HG03139 (cell line): ENCODE measurements around the gene MCFD2.

Source experiments
- ATAC-seq: cut with Tn5 transposase; IDR thresholded peaks from one replicate; pipeline ENCODE4 v1.9.1; 2021; ENCODE audit not compliant: unreplicated experiment

The MCFD2 gene

DNA sequence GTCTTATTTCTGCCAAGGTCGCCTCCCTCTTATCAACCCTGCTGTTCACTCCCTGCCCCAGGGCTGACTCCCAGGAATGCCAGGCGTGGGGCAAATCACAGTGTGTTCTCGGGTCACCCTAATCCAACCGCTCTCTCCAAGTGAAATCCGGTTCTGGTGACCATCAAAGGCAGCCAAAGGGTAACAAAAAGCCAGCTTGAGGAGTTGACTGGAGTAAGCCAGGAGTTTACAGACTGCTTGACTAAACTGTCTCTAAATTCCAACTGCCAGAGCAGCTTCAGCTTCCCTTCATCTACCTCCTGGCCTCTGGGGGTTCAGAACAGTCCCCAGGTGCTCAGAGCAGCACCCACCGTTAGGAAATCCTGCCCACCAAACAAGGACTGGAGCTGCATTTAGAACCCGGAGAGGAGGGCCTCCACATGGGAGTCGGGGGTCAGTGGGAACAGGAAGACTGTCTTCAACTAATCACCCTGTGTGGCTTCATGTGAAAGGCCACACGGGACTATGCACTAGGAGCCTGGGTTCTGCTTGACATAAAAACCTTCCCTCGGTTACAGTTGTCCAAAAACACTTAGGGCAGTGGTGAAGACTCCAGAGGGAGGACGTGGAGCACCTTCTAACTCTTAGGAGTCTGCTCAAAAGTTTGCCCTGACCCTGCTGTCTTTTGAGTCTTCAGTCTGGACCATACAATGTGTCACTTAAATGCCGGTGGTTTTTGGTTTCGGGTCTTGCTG is 24.2 kb upstream of the MCFD2 start:
- ATAC-seq: no peak

- no peak for ATAC-seq
Measured at GRCh38 chr2:46937471-46937901, 21.9 kb upstream of the MCFD2 start.

DNA sequence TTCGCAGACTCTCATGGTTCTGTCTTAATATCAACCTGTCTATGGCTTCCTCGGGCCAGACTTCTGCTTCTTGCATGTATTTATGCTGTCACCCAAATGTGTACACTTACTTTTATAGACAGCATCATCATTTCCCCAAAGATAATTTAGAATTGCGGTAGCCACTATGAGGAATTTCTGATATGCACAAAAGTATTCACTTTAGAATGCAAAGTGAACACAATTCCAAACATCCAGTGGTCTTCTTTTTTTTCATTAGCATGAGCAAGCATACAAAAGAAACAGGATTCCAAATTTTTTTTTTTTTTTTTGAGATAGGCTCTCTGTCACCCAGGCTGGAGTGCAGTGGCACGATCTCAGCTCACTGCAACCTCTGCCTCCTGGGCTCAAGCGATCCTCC is 21.0 kb upstream of the MCFD2 start:
- ATAC-seq: no peak

DNA sequence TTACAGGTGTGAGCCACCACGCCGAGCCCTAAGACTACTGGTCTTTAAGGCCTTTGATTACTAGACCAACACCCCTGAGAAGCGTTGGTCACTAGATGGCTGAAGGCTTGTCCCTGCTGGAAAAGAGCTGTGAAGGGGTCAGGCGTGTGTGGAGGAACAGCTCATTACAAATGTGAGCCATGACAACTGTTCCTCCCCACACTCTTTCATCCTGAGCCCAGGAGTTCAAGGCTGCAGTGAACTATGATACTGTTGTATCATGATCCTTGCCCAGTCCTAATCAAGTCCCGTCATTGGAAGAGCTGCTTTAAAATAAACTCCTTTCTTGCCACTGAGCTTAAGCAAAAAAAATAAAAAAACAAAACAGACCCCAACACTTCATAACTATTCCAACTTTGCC is 19.5 kb upstream of the MCFD2 start:
- no peak for ATAC-seq

DNA sequence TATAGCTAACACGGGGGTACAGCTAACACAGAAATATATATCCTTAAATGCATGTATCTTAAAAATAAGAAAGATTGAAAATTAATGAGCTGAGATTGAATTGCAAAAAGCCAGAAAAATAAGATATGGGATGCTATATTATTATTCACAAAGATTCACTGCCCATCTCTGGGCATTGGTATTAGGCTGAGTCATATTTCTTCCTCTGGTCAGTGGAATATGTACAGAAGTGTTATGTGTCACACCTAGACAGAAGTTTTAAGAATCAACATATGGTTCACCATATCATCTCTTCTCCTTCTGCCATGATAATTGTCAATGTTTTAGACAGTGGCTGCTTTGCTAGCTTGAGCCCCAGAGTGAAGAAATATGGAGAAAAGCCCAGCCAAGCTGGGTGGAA is 14.0 kb upstream of the MCFD2 start:
- ATAC-seq: no peak

- no peak for ATAC-seq
Measured at GRCh38 chr2:46926863-46927262, 11.3 kb upstream of the MCFD2 start.

DNA sequence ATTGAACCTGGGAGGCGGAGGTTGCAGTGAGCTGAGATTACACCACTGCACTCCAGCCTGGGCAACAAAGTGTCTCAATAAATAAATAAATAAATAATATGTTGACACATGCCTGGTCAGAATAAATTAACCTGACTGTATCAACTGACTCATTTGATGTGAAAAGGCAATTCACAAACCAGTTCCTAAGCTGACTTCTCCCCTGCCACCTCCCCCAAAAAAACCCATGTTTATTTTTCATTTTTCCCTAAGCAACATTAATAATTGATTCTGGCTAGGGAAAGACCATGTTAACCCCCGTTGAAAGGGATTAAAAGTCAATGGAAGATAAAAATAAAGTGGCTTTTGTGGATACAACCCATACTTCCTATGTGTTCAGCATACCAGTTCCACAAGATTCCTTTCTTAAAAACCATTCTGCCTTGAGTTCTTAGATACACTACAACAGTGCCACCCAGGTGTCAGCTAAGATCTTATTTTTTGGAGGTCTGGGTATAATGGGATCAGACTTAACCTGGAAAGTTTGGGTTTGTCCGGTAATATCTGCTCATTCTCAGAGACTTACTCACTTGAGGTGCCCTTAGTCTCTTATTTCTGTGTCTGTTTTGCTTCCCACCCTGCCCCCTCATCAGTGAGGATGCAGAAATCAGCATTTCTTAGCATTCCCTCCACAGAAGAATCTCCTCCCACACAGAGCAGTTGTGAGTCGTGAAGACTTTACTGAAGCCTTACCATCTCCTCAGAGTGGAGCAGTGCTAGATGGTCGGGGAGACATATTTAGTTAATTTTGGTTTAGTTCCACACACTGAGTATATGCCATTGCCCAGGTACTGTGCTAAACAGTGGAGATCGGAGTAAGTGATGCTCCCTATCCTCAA is 10.1 kb upstream of the MCFD2 start:
- no peak for ATAC-seq

GRCh38 chr2:46924608-46925007 is 9.0 kb upstream of the MCFD2 start:
- no peak for ATAC-seq

GRCh38 chr2:46924038-46924437 is 8.4 kb upstream of the MCFD2 start:
- ATAC-seq: no peak

GRCh38 chr2:46923041-46923528 is 7.5 kb upstream of the MCFD2 start:
- ATAC-seq: no peak

GRCh38 chr2:46922606-46923005 is 7.0 kb upstream of the MCFD2 start:
- no peak for ATAC-seq

GRCh38 chr2:46921676-46922448 is 6.3 kb upstream of the MCFD2 start:
- ATAC-seq: no peak

- no peak for ATAC-seq
Measured at GRCh38 chr2:46917628-46918027, 2.0 kb upstream of the MCFD2 start.

DNA sequence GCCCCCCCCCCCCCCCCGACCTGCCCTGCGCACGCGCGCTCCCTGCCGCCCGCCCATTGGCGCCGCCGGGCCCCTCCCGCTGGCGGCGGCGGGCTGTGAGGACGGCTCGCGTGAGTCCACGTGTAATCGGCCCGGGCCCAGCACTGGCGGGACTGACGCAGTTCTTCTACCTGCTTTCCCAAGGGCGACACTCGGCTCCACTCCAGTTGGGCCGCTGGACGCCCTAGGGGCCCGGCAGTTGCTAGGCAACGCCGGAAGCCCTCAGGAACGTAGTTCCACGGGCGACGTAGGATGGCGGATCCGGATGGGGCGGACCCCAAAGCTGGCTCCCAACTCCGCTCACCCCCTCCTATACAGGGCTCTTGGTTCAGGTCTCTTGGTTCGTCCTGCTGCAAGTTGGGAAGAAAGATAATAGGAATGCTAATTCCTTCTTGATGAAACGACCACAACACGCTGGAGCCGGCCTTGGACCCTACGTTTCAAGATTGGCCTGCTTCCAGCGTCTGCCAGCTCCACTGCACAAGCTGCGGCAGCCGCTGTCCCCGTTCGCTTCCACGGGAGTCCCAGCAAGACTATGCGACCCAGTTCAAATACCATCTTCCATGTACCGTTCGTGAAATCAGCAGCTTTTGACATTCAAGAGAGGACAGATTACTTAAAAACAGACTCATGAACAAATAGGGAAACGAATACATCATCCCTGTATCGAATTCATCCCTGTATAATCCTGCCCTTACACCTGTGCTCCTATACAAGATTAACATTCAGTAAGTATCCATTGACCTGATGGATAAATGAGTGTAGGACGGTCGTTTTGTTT is 415 bp upstream of the MCFD2 start:
- ATAC-seq: peak; percentile 81

DNA sequence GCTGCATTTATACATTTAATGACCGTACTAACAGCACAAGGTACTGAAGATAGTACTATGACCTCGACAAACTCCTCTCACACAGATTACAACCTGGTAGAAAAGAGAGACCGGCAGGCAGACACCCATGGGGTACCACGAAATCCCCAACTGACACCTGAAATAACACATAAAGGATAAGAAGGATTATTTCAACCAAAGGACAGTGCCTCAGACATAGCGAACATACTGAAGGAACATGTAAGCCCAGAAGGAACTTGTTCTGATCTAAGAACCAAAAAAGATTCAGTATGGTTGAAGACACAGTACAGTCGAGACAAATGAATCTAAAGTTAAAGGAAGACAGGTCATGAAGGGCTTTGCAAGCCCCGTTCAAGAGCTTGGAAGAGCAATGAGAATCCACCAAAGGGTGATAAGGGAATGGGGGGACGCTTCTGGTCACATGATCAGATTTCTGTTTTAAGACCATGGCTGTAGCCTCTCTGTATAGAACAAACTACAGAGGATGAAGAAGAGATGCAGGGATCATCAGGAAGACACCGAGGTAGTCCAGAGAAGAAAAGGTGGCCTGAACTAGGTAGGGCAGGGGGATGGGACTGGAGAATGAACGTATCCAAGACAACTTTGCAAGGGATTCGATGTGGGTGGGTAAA is 902 bp downstream of the MCFD2 start:
- ATAC-seq: no peak

GRCh38 chr2:46913471-46914381 is 1.9 kb downstream of the MCFD2 start:
- no peak for ATAC-seq

- peak; percentile 86 for ATAC-seq
Measured at GRCh38 chr2:46909771-46910419, 5.7 kb downstream of the MCFD2 start.

GRCh38 chr2:46909150-46909549 is 6.5 kb downstream of the MCFD2 start:
- ATAC-seq: no peak
